Germinal center (tissue), 1 donor: ENCODE measurements around the gene DAAM1.

Source experiments
- DNase-seq: peaks from one replicate; pipeline ENCODE4 v3.0.0; 2012; ENCODE audit warnings: mixed read lengths, low spot score

DAAM1 gene

DNA sequence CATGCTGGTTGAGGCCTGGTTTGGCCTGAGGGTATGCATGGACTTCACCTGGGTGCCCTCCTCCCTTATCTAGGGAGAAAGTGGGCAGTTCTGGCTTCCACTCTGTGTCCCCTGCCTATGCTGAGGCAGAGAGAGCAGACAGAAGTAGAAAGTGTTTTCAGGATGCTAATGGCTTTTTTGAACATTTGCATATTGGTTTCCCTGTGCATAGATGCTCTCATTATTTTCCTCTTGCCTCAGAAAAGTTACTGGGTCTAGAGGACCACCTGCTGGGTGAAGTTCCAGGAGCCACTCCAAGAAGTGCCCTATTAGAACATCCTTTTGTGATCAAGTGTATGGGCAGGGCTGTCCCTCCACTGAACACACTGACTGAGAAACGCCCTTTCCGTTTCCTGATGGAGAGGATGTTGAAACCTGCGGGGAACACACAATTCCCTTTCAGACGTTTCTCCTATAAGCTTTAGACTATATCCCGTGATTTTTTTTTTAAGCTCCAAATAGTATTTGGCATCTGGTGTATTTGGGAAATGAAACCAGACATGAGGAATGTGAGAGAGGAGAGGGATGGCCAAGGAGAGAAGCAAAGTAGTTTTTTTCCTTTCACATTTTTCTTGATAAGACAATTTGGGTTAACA, 66.6 kb downstream of the DAAM1 start:
- DNase-seq: no peak

- no peak for DNase-seq
These were observed 67.9 kb downstream of the DAAM1 start for GRCh38 chr14:59256331-59256730.

- no peak for DNase-seq
These were observed 72.9 kb downstream of the DAAM1 start for GRCh38 chr14:59261334-59261733.

DNA sequence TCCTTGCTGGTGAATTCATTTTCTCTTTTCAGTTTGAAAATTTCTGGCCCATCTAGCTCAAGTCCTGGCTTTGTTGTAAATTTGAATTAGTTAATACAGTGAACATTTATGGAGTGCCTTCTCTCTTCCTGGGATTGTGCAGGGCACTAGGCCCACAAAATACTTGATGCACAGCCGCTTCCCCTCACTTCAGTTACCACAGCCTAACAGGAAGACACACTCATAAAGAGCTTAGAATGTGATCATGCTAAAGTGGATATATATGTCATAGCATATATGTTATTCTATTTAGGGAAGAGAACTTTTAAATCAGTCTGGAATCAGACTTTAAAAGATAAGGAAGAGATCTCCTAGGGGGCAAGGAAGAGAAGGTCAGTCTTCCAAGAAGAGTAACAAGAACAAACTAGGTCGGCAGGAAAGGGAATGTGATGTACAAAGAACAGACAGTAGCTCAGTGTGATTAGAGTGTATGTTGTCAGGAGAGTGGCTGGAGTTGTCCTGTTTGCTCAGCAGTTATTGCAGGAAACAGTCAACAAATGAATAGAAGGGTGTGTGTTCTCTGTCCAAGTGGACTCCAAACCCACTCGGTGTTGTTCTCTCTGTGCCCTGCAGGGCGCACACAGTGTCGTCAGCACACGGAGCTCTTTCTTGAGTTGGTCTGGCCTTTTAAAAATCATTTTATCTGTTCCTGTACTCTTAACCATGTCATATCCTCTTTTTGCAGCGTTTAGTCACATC, 74.4 kb downstream of the DAAM1 start:
- no peak for DNase-seq

DNA sequence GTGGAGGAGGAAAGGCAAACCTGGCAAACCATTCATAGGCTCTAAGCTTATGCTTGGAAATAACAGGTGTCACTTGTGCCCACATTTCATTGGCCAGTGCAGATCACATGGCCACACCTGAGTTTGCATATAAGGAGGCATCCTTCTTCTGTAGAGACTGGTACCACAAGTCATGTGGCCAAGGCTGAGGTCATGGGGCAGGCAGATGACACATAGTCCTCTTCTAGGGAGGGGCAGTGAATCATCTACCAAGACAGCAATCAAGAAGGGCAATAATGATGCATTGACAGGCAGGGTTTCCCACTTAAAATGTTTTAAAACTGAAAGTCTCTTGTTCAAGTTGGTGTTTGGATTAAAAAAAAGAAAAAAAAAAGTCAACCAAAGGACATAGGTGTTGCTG, 77.3 kb downstream of the DAAM1 start:
- DNase-seq: no peak

- no peak for DNase-seq
These were observed 78.6 kb downstream of the DAAM1 start for GRCh38 chr14:59267046-59267445.

- DNase-seq: no peak
These were observed 79.5 kb downstream of the DAAM1 start for GRCh38 chr14:59268011-59268410.

GRCh38 chr14:59268858-59269257, 80.4 kb downstream of the DAAM1 start:
- no peak for DNase-seq

DNA sequence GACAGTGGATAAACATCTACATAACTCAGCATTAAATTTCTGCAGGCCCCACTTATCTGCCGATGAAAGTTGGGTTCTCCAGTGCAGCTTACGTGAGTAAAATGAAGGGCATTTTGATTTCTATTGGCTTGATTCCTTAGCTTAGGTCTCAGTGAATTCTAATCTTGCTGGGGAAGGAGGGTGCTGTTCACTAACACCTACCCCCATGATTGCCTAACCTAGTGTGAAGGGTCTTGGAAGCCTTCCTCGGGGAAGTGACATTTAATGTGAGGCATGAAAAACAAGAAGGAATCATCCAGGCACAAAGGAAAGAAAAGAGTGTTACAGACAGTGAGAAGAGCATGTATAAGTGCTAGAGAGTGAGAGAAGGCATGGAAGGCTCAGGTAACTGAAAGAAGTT, 81.0 kb downstream of the DAAM1 start:
- no peak for DNase-seq

DNA sequence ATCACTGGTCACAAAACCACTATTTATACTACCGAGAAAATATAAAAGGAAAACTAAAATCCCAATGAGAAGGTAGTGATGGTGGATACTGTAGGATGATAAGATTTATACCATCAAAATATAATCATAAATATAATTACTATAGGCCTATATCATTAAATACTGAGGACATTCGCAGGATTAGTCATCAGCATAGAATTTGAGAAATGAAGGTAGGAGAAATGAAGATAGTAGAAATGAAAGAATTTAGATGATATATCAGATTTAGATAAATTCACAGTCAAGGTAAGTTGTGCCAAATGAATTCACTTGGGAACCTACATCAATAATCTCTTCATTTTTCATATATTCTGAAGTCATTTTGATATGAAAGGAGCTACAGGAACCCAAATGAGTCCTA, 82.8 kb downstream of the DAAM1 start:
- DNase-seq: no peak

DNA sequence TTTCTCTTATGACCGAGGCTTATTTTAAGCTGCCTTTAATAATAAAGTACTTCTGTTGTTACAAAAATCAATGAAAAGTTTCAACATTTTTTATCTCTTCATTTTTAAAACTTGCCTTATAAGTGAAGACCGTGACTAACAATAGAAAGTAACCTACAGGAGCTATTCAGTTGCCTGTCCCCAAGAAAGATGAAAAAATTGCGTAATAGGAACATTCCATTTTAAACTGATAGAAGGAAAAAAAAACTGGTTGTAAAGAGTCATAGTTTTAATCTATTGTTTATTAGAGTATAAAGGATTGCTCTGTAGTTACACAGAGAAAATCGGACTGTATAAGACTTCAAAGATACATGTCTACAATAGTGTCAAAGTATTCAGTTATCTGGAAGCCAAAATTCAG, 83.3 kb downstream of the DAAM1 start:
- no peak for DNase-seq

DNA sequence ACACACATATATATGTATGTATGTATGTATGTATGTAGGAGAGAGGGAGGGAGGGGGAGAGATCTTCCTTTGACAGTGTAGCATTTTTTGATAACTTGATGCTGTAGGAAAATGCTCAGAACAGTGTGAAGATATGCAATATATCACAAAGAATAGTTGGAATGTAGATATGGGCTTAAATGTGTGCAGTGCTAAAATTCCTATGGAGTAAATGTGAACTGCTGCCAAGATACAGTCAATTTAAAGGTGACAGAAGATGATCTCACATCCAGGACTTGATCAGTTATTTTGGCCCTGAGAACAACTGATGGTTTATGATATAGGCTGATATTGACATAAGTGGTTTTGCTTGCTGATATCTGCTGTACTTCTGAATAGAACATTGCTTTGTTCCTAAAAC, 84.2 kb downstream of the DAAM1 start:
- DNase-seq: no peak

DNA sequence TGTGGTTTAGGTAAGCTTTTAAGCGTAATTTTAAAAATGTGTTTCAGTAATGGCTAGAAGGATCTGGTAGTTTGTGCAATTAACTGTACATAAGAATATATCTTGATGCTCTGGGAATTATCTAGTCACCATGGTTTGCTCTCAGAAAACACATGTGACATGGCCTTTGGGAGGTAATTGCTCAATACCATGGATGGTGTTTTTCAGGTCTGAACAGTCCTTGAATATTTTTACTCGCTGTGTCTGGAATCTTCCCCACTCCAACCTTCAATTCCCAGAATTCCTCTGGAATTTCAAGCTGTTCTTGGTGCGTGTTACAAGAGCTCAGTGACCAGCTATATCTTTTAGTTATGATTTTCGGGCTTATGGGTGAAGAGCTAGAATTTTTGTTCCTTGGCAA, 85.3 kb downstream of the DAAM1 start:
- no peak for DNase-seq

- peak; percentile 62 for DNase-seq
These were observed 86.5 kb downstream of the DAAM1 start for GRCh38 chr14:59274991-59275391.

DNA sequence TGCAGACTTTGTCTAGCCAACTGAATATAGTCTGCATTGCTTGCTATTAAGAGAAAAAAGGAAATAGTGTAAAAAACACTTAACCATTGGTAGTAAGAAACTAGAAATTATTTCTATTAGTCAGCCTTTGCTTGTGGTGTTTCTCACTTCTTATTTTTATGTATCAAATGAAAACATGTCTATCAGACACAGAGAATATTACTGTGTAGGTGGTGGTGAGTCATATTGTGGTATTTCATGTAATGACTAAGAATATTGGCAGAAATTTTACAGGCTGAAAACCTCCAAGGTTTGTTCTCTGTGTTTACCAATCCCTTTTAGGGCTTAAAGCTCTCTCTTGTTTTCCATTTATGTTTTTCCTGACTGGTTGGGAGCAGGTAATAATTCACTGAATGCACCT, 87.2 kb downstream of the DAAM1 start:
- DNase-seq: no peak

- no peak for DNase-seq
These were observed 87.8 kb downstream of the DAAM1 start for GRCh38 chr14:59276235-59276634.

- no peak for DNase-seq
These were observed 89.2 kb downstream of the DAAM1 start for GRCh38 chr14:59277659-59278058.

DNA sequence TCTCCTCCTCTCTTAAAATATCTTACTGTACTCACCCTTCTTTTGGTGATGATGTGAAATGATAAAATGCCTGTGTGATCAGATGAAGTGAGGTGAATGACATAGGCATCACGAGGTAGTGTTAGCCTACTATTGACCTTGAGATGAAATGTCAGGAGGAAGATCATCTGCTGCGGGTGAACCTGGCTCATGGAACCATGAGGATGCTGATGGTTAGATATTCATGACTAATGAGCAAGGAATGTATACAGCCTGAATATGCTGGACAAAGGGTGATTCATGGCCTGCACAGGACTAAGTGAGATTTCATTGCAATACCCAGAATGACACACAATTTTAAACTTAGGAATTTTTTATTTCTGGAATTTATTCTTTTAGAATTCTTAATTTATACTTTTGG, 89.6 kb downstream of the DAAM1 start:
- DNase-seq: no peak

- DNase-seq: no peak
These were observed 92.5 kb downstream of the DAAM1 start for GRCh38 chr14:59280961-59281360.

DNA sequence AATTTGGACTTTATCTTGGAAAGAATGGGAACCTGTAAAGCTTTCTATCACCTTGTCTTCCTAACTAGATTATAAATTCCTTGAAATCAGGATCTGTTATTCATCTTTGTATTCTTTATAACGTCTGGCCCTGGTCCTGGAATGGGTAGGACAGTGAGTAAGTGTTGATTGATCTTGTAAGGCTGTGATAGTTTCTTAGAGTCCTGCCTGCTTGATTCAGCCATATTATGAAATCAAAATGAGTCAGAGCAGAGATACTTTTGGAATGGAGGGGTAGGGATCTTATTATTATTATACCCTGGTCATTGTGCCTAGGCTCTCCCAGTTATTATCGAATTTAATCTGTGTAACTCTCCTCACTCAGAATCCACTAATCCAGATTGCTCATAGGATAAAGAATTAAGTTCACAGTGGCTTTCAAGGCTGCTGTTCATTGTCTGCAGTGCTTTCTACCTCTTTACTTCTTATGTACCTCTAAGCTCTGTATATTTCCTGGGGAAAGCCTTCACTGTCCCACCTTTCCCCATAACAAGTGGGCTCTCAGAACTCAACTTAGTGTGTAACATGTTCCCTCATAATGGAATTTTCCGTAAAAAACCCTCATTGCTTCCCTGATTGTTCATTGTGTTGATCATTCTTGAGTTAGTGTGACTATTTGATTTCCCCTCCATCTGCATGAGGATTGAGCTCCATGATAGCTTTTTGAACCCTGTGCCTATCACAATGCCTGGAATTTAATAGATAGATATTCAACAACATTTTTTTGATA, 93.3 kb downstream of the DAAM1 start:
- no peak for DNase-seq

- DNase-seq: no peak
These were observed 93.9 kb downstream of the DAAM1 start for GRCh38 chr14:59282378-59282765.

DNA sequence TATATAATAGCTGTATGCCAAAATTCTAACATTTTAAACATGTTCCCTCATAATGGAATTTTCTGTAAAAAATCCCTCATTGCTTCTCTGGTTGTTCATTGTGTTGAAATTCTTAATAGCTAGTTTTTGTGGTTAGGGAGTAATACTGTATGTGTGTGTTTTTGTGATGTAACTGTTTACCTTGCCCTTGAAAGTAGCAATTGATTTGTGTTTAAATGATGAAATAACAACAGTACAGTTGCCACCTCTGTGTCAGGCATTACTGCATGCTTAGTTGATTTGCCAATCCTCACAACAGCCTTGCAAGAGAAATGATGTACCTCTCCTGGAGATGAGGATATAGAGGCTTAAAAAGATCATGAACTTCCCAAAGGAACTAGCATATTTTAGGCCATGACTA, 94.9 kb downstream of the DAAM1 start:
- no peak for DNase-seq

GRCh38 chr14:59284059-59284458, 95.6 kb downstream of the DAAM1 start:
- no peak for DNase-seq
